Naive thymus-derived CD8-positive, alpha-beta T cell (primary cell): ENCODE measurements around the gene GRIFIN. TPM values are rescaled to one million over a fixed set of nuclear protein-coding genes. Genes with fewer than 3 reads are reported as not detected.

Source experiments
- ATAC-seq, 2 donors: fragments of 150-1000 bp; cut with Tn5 transposase in 1 of 2; sonication (Bioruptor Pico), chemical (Tn5 transposase) in 1 of 2; 1 replicate in 1 of 2; 2 replicates in 1 of 2; pipeline ENCODE4 v1.10.0; 2021; ENCODE audit warnings: mild to moderate bottlenecking in 2 of 2, moderate library complexity in 2 of 2
- POLR2A ChIA-PET: fragments of 350-600 bp; sonication (Branson Sonifier 250); formaldehyde crosslinking; loops from one replicate; lab custom pipeline; 2021; ENCODE audit warnings: antibody characterized with exemption; lab: Charles Lee
- DNase-seq, 10 donors: peaks; one replicate each; pipeline versions ENCODE4 v3.0.0 to v3.0.0-alpha.2; 2020 to 2022
- H3K27ac Mint-ChIP-seq, 10 donors: one replicate each; pipeline ENCODE4 v1.8.0; 2020 to 2022; ENCODE audit warnings: mild to moderate bottlenecking in 10 of 10, mixed read lengths in 10 of 10, moderate library complexity in 4 of 10, inconsistent platforms in 1 of 10
- H3K27me3 Mint-ChIP-seq, 5 donors: one replicate each; pipeline ENCODE4 v1.8.0; 2021 to 2022; ENCODE audit warnings: mixed read lengths in 5 of 5
- H3K36me3 Mint-ChIP-seq, 3 donors: one replicate each; pipeline ENCODE4 v1.8.0; 2020 to 2022; ENCODE audit warnings: mixed read lengths in 3 of 3, mild to moderate bottlenecking in 2 of 3, inconsistent platforms in 1 of 3
- H3K4me1 Mint-ChIP-seq, 4 donors: one replicate each; pipeline ENCODE4 v1.8.0; 2021 to 2022; ENCODE audit warnings: mixed read lengths in 4 of 4
- H3K4me3 Mint-ChIP-seq, 10 donors: one replicate each; pipeline ENCODE4 v1.8.0; 2020 to 2022; ENCODE audit warnings: mild to moderate bottlenecking in 10 of 10, mixed read lengths in 10 of 10, moderate library complexity in 6 of 10, inconsistent platforms in 1 of 10
- H3K9me3 Mint-ChIP-seq, 9 donors: one replicate each; pipeline ENCODE4 v1.8.0; 2020 to 2022; ENCODE audit warnings: mixed read lengths in 9 of 9, mild to moderate bottlenecking in 3 of 9, inconsistent platforms in 1 of 9, moderate library complexity in 1 of 9
- polyA plus RNA-seq, 3 donors: library from polyadenylated mRNA; unstranded; fragments of 300-500 nt; fragmentation: Illumina TruSeq; gene quantifications; one replicate each; pipeline ENCODE4 v1.2.3, GENCODE V29; 2021
- total RNA-seq, 8 experiments: library from RNA in 2 of 8; stranded (reverse) in 2 of 8; gene quantifications; one replicate each; pipeline ENCODE4 v1.2.3 and lab custom pipeline; 2021 to 2026

GRIFIN gene
- total and polyA plus RNA-seq, 5 experiments from 2014 or later: not detected

DNA sequence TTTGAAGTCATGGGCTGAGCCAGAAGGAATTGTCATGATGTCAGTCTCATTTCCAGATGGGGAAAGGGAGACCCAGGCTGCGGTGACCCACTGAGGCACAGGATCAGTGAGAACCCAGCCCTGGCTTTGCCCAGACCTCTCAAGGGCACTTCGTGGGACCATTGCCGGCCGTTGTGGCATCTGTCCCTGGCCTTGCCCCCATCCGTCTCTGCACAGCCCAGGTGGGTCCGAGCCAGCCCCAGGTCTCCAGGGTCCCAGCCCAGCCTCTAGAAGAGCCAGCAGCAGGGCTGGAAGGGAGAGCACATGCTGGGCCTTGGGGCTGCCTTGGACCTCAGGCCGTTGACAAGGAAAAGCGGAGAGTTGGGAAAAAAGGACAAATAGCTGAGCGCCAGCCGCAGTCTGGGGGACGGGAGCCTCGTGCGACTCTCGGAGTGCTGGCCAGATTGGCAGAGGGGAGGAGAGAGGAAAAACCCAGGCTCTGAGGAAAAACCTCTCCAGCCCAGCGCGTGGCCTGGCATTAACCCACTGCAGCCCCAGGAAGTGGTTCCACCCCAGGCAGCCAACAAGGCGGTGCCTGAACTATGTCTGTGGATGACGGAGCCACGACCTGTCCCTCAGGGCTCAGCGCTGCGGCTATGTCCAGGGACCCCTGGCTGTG is 30.2 kb downstream of the GRIFIN start:
- peak overlapping the region in 2 of 10 donors; percentile 43 to 70 for H3K27ac Mint-ChIP-seq
- ATAC-seq (no peak), DNase-seq (no peak)
- peaks cover 0 to 2% (median 0%) of the 10 kb centered on the region in 3 donors for H3K36me3 Mint-ChIP-seq
- H3K27me3 Mint-ChIP-seq: no peaks in the 10 kb centered on the region
- no peaks in the 10 kb centered on the region for H3K9me3 Mint-ChIP-seq
- peaks cover 0 to 11% (median 4%) of the 10 kb centered on the region in 4 donors for H3K4me1 Mint-ChIP-seq
- POLR2A ChIA-PET: no interaction called here
- no peak overlapping the region for H3K4me3 Mint-ChIP-seq

DNA sequence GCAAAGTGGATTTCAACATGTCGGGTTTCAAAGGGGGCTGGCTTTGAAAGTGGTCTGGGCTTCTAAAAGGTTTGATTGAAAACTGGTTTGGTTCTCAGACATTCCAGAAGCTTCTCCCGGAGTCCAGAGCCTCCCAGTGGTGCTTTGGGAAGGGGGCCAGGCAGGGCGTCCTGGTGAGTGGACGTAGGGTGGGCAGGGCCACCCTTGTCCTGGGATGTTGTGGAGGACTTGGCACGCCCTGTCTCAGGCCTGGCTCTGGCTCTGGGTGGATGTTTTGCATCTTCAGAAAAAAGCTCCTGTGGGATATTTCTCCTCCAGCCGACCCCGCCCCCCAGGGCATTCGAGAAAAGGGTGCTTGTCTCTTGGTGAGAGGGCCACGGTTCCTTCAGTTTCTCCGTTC is 31.2 kb downstream of the GRIFIN start:
- POLR2A ChIA-PET: no interaction called here
- no peak overlapping the region for H3K4me3 Mint-ChIP-seq
- peak overlapping the region in 1 of 10 donors; percentile 17 for H3K27ac Mint-ChIP-seq
- no peaks in the 10 kb centered on the region for H3K9me3 Mint-ChIP-seq
- peaks cover 0 to 7% (median 0%) of the 10 kb centered on the region in 3 donors for H3K36me3 Mint-ChIP-seq
- H3K4me1 Mint-ChIP-seq: peaks cover 0 to 15% (median 5%) of the 10 kb centered on the region in 4 donors
- DNase-seq: no peak
- no peak for ATAC-seq
- no peaks in the 10 kb centered on the region for H3K27me3 Mint-ChIP-seq

DNA sequence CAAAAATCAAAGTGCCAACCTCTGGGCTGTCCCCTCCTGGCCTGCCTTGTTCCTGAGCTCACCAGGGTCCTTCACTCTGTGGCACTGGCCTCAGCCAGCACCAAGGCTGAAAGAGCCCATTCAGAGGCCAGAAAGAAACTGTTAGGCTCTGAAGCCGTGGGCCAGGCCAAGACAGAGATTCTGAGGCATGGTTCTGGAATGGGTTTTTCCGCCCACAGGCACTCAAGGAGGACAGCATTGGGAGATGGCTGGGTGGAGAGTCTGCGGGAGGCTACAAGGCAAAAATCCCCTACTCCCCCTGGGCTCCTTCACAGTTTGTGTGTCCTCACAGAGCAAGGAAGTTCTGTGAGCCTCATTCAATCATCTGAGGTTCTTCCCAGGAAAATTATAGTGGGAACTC is 31.7 kb downstream of the GRIFIN start:
- POLR2A ChIA-PET: no interaction called here
- peaks cover 0 to 8% (median 0%) of the 10 kb centered on the region in 3 donors for H3K36me3 Mint-ChIP-seq
- H3K4me3 Mint-ChIP-seq: no peak overlapping the region
- H3K9me3 Mint-ChIP-seq: no peaks in the 10 kb centered on the region
- ATAC-seq (no peak), DNase-seq (no peak)
- H3K4me1 Mint-ChIP-seq: peaks cover 0 to 17% (median 6%) of the 10 kb centered on the region in 4 donors
- no peaks in the 10 kb centered on the region for H3K27me3 Mint-ChIP-seq
- no peak overlapping the region for H3K27ac Mint-ChIP-seq

DNA sequence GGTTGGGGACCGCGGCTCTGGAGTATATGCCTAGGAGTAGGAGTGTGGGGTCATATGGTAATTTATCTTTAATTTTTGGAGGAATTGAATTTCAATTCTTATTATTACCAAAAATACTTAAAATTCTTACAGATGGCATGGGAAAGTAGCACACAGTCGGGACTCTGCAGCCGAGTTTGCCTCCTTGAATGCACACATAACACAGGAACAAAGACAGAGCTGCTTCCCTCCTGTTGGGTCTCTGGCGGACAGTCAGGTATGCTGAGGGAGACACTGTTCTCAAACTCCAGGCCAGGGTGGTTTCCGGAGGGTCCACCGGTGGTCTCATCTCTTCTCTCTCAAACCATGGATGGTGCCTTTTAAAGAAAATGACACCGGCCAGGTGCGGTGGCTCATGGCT is 32.7 kb downstream of the GRIFIN start:
- POLR2A ChIA-PET: no interaction called here
- Mint-ChIP-seq H3K9me3 (no peaks in the 10 kb centered on the region), H3K36me3 (peaks cover 0 to 14% (median 4%) of the 10 kb centered on the region in 3 donors), H3K27me3 (no peaks in the 10 kb centered on the region), H3K4me1 (peaks cover 0 to 17% (median 7%) of the 10 kb centered on the region in 4 donors), H3K4me3 (no peak overlapping the region), H3K27ac (no peak overlapping the region)
- no peak for DNase-seq
- ATAC-seq: no peak

DNA sequence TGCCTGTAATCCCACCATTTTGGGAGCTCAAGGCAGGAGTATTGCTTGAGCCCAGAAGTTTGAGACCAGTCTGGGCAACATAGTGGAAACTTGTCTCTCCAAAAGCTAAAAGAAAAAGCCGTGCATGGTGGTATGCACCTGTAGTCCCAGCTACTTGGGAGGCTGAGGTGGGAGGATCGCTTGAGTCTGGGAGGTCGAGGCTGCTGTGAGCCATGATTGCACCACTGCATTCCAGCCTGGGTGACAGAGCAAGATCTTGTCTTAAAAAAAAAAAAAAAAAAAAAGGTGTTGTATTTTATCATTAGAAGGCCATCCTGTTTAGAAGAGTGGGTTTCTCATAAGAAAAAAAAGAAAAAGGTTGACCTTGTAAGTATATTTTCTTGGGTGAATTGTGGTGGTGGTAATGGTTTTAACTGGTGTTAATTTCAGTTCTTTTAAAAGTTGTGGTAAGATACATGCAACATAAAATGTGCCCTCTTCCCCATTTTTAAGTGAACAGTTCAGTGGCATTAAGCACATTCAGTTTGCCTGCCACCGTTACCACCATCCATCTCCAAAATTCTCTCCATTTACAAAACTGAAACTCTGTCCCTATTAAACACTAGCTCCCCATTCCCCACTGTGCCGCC is 34.7 kb downstream of the GRIFIN start:
- H3K27ac Mint-ChIP-seq: peak overlapping the region in 4 of 10 donors; percentile 12 to 44 (median 21)
- peaks cover 0 to 17% (median 7%) of the 10 kb centered on the region in 4 donors for H3K4me1 Mint-ChIP-seq
- POLR2A ChIA-PET: no interaction called here
- H3K4me3 Mint-ChIP-seq: peak overlapping the region in 1 of 10 donors; percentile 22
- H3K27me3 Mint-ChIP-seq: no peaks in the 10 kb centered on the region
- DNase-seq (no peak), ATAC-seq (no peak)
- H3K9me3 Mint-ChIP-seq: no peaks in the 10 kb centered on the region
- peaks cover 0 to 23% (median 7%) of the 10 kb centered on the region in 3 donors for H3K36me3 Mint-ChIP-seq

DNA sequence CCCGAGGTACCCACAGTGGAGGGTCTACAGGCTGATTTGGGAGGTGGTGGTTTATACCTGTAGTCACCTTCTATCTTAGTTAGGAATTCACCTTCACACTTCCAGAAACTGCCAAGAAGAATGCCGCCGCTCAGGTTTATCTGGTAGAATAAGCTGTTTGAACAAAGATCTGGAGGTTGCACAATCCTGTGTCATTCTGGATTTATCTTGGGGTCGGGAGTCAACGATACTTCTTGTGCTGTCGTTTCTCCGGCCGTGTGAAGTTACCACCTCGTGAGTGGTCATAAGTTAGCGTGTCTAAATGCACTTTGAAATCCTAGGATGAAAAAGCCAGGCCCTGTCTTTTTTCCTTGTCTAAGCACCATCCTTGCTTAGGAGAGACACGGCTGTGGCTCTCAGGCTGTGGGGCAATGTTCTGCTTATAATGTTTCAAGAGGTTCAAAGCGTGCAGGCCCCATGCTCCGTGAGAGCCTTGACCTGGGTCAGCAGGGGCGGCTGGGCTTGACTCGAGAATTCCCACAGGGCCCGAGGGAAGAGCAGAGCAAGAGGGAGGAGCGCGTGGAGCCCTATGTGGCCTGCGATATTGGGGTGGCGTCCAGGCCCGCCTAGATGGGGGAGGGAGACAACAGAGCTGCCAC is 35.5 kb downstream of the GRIFIN start:
- peaks cover 0 to 31% (median 7%) of the 10 kb centered on the region in 3 donors for H3K36me3 Mint-ChIP-seq
- H3K4me1 Mint-ChIP-seq: peaks cover 0 to 19% (median 7%) of the 10 kb centered on the region in 4 donors
- no peak overlapping the region for H3K27ac Mint-ChIP-seq
- no peaks in the 10 kb centered on the region for H3K9me3 Mint-ChIP-seq
- H3K4me3 Mint-ChIP-seq: no peak overlapping the region
- ATAC-seq: no peak
- no peaks in the 10 kb centered on the region for H3K27me3 Mint-ChIP-seq
- no peak for DNase-seq
- POLR2A ChIA-PET: no interaction called here

DNA sequence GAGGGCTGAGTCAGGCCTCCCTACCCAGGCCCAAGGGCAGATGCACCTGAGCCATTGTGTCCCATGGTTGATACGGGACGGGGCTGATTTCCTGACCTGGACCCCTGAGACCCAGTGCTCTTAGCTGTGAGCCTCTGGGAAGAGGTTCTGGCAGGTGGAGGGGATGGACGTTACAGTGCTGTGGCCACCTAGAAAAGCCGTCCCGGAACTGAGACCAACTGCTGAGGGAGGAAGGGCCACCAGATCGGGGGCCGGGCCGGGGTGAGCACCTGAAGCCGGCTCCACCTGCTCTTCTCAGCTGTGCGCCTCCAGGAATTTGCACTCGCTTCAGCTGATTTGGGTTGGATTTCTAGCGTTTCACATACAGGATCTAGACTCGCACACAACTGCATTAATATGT is 37.4 kb downstream of the GRIFIN start:
- H3K27ac Mint-ChIP-seq: no peak overlapping the region
- H3K4me1 Mint-ChIP-seq: peaks cover 0 to 19% (median 9%) of the 10 kb centered on the region in 4 donors
- no peak overlapping the region for H3K4me3 Mint-ChIP-seq
- H3K27me3 Mint-ChIP-seq: no peaks in the 10 kb centered on the region
- ATAC-seq (no peak), DNase-seq (no peak)
- POLR2A ChIA-PET: no interaction called here
- H3K9me3 Mint-ChIP-seq: no peaks in the 10 kb centered on the region
- H3K36me3 Mint-ChIP-seq: peaks cover 0 to 37% (median 10%) of the 10 kb centered on the region in 3 donors

DNA sequence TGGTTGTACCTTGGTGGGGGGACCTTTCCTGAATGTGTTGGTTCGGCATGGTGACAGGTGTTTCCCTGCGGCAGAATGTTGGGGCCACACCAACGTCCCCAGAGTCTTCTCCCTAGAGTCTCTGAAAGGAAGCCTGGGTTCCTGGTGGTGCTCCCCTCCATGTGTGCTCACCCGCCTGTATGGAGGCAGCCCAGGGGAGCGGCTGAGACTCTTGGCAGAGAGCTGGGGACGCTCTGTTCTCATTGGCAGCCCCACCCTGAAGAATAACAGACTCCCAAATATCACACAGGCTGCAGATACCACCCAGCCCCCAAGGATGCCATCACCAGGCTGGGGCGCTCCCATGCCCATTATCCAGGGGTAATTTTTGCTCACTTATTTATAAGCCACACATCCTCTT is 38.0 kb downstream of the GRIFIN start:
- Mint-ChIP-seq H3K9me3 (no peaks in the 10 kb centered on the region), H3K27me3 (no peaks in the 10 kb centered on the region), H3K27ac (no peak overlapping the region), H3K36me3 (peaks cover 0 to 42% (median 14%) of the 10 kb centered on the region in 3 donors), H3K4me1 (peaks cover 0 to 19% (median 9%) of the 10 kb centered on the region in 4 donors), H3K4me3 (no peak overlapping the region)
- no peak for ATAC-seq
- DNase-seq: no peak
- POLR2A ChIA-PET: no interaction called here

DNA sequence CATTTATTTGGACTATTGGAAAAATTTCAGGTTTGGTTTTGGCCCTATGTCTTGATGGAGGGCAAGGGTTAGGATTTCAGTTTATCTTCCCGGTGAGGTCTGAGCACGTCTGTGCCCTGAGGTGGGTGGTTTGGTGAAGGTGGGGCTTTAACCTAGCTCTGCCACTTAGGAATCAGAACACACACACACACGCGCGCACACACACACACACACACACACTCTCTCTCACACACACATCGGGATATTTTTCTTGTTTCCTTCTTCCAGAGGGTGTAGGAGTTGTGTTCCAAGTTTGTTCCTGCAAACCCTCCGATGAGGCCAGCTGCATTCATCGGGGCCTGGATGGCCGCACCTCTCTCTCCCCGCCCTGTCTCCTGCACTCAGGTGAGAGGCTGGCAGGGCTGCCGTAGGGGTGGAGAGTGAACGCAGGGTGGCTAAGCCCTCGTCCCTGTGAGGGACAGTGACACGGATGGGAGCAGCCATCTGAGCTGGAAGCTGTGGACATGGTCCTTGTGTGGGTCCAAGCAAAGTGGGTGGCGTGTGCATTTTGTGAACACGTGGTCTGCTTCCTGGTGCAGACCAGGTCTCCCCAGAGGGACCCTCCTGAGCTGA is 38.6 kb downstream of the GRIFIN start:
- H3K27ac Mint-ChIP-seq: no peak overlapping the region

DNA sequence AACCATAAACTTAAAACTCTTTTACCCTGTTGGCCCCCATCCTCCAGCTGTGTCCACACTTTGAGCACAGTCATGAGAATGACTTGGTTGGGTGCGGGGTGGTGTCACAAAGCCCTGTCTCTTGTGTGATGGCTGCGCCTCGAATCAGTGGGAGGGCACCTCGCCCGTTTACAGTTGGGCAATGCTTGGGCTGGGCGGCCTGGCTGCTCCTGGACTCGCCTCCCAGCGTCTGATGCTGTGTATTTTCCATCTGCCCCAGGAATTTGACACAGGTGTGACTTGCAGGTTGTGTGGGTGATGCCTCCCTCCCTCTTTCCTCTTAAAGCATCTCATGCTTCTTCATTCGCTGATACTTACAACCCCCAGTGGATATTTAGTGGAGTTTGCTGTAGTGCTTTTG is 39.1 kb downstream of the GRIFIN start:
- POLR2A ChIA-PET: no interaction called here
- H3K4me3 Mint-ChIP-seq: no peak overlapping the region
- ATAC-seq (no peak), DNase-seq (no peak)
- peaks cover 0 to 50% (median 15%) of the 10 kb centered on the region in 3 donors for H3K36me3 Mint-ChIP-seq
- peaks cover 0 to 18% (median 9%) of the 10 kb centered on the region in 4 donors for H3K4me1 Mint-ChIP-seq
- H3K27ac Mint-ChIP-seq: no peak overlapping the region
- H3K27me3 Mint-ChIP-seq: no peaks in the 10 kb centered on the region
- H3K9me3 Mint-ChIP-seq: no peaks in the 10 kb centered on the region

More for the DNA sequence above, 38.6 kb downstream of the GRIFIN start:
- peaks cover 0 to 45% (median 15%) of the 10 kb centered on the region in 3 donors for H3K36me3 Mint-ChIP-seq
- peaks cover 0 to 19% (median 9%) of the 10 kb centered on the region in 4 donors for H3K4me1 Mint-ChIP-seq
- no peaks in the 10 kb centered on the region for H3K9me3 Mint-ChIP-seq
- no peaks in the 10 kb centered on the region for H3K27me3 Mint-ChIP-seq
- no peak for ATAC-seq
- H3K4me3 Mint-ChIP-seq: no peak overlapping the region
- POLR2A ChIA-PET: no interaction called here
- DNase-seq: no peak

DNA sequence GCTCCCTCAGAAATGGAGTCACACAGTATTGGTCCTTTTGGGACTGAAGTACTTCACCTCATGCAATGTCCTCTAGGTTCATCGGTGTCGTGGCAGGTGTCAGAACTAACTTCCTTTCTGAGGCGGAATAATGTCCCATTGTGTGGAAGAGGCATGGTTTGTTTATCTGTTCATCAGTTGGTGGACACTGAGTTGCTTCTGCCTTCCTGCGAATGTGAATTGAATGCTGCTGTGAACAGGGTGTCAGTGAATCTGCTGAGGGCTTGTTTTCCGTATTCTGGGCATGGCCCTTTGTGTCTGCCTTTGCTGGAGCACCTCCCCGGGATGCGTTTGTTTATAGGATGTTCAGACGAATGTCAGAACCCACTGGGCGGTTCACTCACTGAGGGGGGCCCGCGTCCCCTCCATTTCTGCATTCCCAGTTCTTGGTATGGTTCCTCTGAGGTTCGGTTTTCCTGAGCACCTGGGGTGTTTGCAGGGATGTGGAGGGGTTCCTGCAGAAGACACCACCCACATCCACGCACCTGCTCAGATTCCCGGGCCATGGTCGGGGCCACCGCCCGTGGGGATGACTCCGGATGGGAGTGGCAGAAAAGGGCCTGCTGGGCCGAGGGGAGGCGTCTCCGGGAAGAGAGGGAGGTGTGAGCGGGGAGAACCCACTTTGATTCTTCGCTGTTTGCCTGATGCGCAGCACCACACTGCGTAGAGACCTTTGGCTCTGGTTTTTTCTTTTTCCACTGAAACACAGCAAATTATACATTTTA is 39.7 kb downstream of the GRIFIN start:
- Mint-ChIP-seq H3K27me3 (no peaks in the 10 kb centered on the region), H3K4me3 (no peak overlapping the region), H3K36me3 (peaks cover 0 to 52% (median 15%) of the 10 kb centered on the region in 3 donors), H3K4me1 (peaks cover 0 to 14% (median 6%) of the 10 kb centered on the region in 4 donors), H3K27ac (peak overlapping the region in 2 of 10 donors; percentile 43 to 85), H3K9me3 (no peaks in the 10 kb centered on the region)
- no peak for ATAC-seq
- POLR2A ChIA-PET: no interaction called here
- DNase-seq: no peak

DNA sequence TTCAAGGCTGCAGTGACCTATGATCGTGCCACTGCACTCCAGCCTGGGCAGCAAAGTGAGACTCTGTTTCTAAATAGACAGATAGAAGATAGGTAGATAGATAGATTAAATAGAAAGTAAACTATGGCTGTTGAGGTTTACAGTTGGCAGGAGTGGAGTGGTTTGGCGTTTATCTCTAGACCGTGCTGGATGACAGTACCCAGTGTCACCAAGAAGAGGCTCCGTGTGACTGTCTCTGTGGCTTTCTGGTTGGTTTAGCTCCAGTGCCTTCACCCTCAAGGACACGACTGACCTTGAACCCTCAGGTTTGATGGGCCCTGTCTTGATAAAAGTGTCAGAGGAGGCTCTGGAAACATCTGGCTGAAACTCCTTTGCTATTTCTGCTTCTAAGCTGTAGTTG is 41.1 kb downstream of the GRIFIN start:
- Mint-ChIP-seq H3K9me3 (peaks cover 0 to 9% (median 5%) of the 10 kb centered on the region in 9 donors), H3K27ac (peak overlapping the region in 1 of 10 donors; percentile 87), H3K4me3 (no peak overlapping the region), H3K4me1 (peaks cover 6 to 8% (median 6%) of the 10 kb centered on the region in 4 donors), H3K36me3 (peaks cover 6 to 51% (median 19%) of the 10 kb centered on the region in 3 donors), H3K27me3 (no peaks in the 10 kb centered on the region)
- POLR2A ChIA-PET: no interaction called here
- ATAC-seq: no peak
- no peak for DNase-seq
